ENCODE measurements around the gene ADARB1. TPM values are rescaled to one million over a fixed set of nuclear protein-coding genes. Genes with fewer than 3 reads are reported as not detected.

Gene ADARB1
- total RNA-seq, 1 experiment from 2014 or later = 14.1 TPM

GRCh38 chr21:45262041-45262581 lies 187.7 kb downstream of the ADARB1 start:
- H3F3A ChIP-seq (ENCODE audit: low read length, unreplicated experiment) = no peaks in the 10 kb centered on the region
- no peaks in the 10 kb centered on the region for H3K9me3 ChIP-seq (ENCODE audit: low read length)
- ChIA-PET POLR2A (ENCODE audit: unreplicated experiment) (no interaction called here), CTCF (no interaction called here)
- no peaks in the 10 kb centered on the region for H3K9me2 ChIP-seq (replicated peaks; ENCODE audit: low read length)
- no peaks in the 10 kb centered on the region for H4K20me1 ChIP-seq (ENCODE audit: low read length)
- TF ChIP-seq EZH2 (IDR thresholded peaks at IDR 0.05; ENCODE audit: low read length, unreplicated experiment) (no peak), CTCF (conservative IDR thresholded peaks at IDR 0.05; ENCODE audit: low read depth, low read length) (no peak), EZH2phosphoT487 (IDR thresholded peaks at IDR 0.05; ENCODE audit: borderline replicate concordance, low read length) (no peak)
- H2AFZ ChIP-seq (ENCODE audit: low read length) = no peak overlapping the region
- no peak overlapping the region for H3K4me2 ChIP-seq (ENCODE audit: low read length)
- H3K36me3 ChIP-seq (ENCODE audit: low read depth, low read length) = peaks cover under 1% of the 10 kb centered on the region; the same call in 1 of the 2 replicates
- H3K4me1 ChIP-seq (ENCODE audit: insufficient read depth, low read length) = no peaks in the 10 kb centered on the region
- no peak overlapping the region for H3K27ac ChIP-seq (ENCODE audit: low read length)
- H3K9ac ChIP-seq (ENCODE audit: low read length) = no peak overlapping the region
- intact Hi-C loops (cut with micrococcal nuclease) = no loop called here
- ATAC-seq (no peak), DNase-seq (no peak)
- no peaks in the 10 kb centered on the region for H3K27me3 ChIP-seq (ENCODE audit: low read length)
- no peaks in the 10 kb centered on the region for H3K79me2 ChIP-seq (ENCODE audit: low read length)
- BruUV-seq (replicated peaks) = no TSS peak
- no peak overlapping the region for H3K4me3 ChIP-seq (ENCODE audit: low read length)

- Histone ChIP-seq H3K4me2 (ENCODE audit: low read length) (no peak overlapping the region), H4K20me1 (ENCODE audit: low read length) (no peaks in the 10 kb centered on the region), H3K27ac (ENCODE audit: low read length) (no peak overlapping the region), H3K9me3 (ENCODE audit: low read length) (no peaks in the 10 kb centered on the region), H3K9me2 (replicated peaks; ENCODE audit: low read length) (no peaks in the 10 kb centered on the region), H2AFZ (ENCODE audit: low read length) (no peak overlapping the region), H3K79me2 (ENCODE audit: low read length) (no peaks in the 10 kb centered on the region), H3K36me3 (ENCODE audit: low read depth, low read length) (peaks cover 6% of the 10 kb centered on the region; the same call in 1 of the 2 replicates), H3F3A (ENCODE audit: low read length, unreplicated experiment) (no peaks in the 10 kb centered on the region), H3K9ac (ENCODE audit: low read length) (no peak overlapping the region), H3K4me3 (ENCODE audit: low read length) (no peak overlapping the region), H3K27me3 (ENCODE audit: low read length) (no peaks in the 10 kb centered on the region), H3K4me1 (ENCODE audit: insufficient read depth, low read length) (no peaks in the 10 kb centered on the region)
- POLR2A ChIA-PET (ENCODE audit: unreplicated experiment) = no interaction called here
- no peak for ATAC-seq
- CTCF ChIA-PET = no interaction called here
- intact Hi-C loops (cut with micrococcal nuclease) = no loop called here
- DNase-seq = no peak
- TF ChIP-seq EZH2phosphoT487 (IDR thresholded peaks at IDR 0.05; ENCODE audit: borderline replicate concordance, low read length) (no peak), EZH2 (IDR thresholded peaks at IDR 0.05; ENCODE audit: low read length, unreplicated experiment) (no peak), CTCF (conservative IDR thresholded peaks at IDR 0.05; ENCODE audit: low read depth, low read length) (no peak)
- no TSS peak for BruUV-seq (replicated peaks)
Measured at GRCh38 chr21:45262616-45263015, 188.2 kb downstream of the ADARB1 start.

- intact Hi-C loops (cut with micrococcal nuclease) = no loop called here
- Histone ChIP-seq H3K27me3 (ENCODE audit: low read length) (no peaks in the 10 kb centered on the region), H3K4me2 (ENCODE audit: low read length) (no peak overlapping the region), H3K4me3 (ENCODE audit: low read length) (no peak overlapping the region), H3K79me2 (ENCODE audit: low read length) (no peaks in the 10 kb centered on the region), H3K9me2 (replicated peaks; ENCODE audit: low read length) (no peaks in the 10 kb centered on the region), H3K9me3 (ENCODE audit: low read length) (no peaks in the 10 kb centered on the region), H4K20me1 (ENCODE audit: low read length) (no peaks in the 10 kb centered on the region), H2AFZ (ENCODE audit: low read length) (no peak overlapping the region), H3F3A (ENCODE audit: low read length, unreplicated experiment) (no peaks in the 10 kb centered on the region), H3K36me3 (ENCODE audit: low read depth, low read length) (peaks cover 6% of the 10 kb centered on the region; the same call in 1 of the 2 replicates), H3K9ac (ENCODE audit: low read length) (no peak overlapping the region), H3K4me1 (ENCODE audit: insufficient read depth, low read length) (no peaks in the 10 kb centered on the region), H3K27ac (ENCODE audit: low read length) (no peak overlapping the region)
- ATAC-seq (no peak), DNase-seq (no peak)
- POLR2A ChIA-PET (ENCODE audit: unreplicated experiment) = no interaction called here
- CTCF ChIA-PET = no interaction called here
- BruUV-seq (replicated peaks) = no TSS peak
- TF ChIP-seq EZH2phosphoT487 (IDR thresholded peaks at IDR 0.05; ENCODE audit: borderline replicate concordance, low read length) (no peak), CTCF (conservative IDR thresholded peaks at IDR 0.05; ENCODE audit: low read depth, low read length) (no peak), EZH2 (IDR thresholded peaks at IDR 0.05; ENCODE audit: low read length, unreplicated experiment) (no peak)
Measured at GRCh38 chr21:45263534-45263933, 189.2 kb downstream of the ADARB1 start.

Measured in PC-3 (cell line).